ENCODE results near the gene PGBD5. TPM values are rescaled to one million over a fixed set of nuclear protein-coding genes. Genes with fewer than 3 reads are reported as not detected.

PGBD5 gene
- total and polyA plus RNA-seq, 3 donors from 2014 or later: 14.3 to 28.1 (median 16.0) TPM

DNA sequence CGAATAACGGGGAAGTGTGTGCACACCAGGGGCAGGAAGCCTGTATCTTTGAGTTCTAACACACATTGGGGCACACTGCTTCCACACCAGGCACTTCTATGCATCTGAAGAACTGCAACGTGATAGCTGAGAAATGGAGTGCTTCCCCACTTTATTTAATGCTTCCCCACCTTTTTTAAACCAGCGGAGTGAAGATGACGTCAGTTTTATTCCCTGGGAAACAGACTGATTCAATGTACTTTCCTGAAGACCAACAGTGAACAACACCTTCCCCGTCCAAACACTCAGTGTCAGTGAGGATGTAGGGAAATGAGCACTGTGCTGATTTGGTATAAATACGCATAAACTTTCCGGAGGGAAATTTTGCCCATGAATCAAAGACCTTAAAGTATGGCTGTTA is 87.1 kb downstream of the PGBD5 start:
- H3K9me3 ChIP-seq: no peaks in the 10 kb centered on the region
- TF ChIP-seq, protein P1, sequence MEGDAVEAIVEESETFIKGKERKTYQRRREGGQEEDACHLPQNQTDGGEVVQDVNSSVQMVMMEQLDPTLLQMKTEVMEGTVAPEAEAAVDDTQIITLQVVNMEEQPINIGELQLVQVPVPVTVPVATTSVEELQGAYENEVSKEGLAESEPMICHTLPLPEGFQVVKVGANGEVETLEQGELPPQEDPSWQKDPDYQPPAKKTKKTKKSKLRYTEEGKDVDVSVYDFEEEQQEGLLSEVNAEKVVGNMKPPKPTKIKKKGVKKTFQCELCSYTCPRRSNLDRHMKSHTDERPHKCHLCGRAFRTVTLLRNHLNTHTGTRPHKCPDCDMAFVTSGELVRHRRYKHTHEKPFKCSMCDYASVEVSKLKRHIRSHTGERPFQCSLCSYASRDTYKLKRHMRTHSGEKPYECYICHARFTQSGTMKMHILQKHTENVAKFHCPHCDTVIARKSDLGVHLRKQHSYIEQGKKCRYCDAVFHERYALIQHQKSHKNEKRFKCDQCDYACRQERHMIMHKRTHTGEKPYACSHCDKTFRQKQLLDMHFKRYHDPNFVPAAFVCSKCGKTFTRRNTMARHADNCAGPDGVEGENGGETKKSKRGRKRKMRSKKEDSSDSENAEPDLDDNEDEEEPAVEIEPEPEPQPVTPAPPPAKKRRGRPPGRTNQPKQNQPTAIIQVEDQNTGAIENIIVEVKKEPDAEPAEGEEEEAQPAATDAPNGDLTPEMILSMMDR (IDR thresholded peaks at IDR 0.05): no peak
- no peak for TF ChIP-seq POLR2A (IDR thresholded peaks at IDR 0.05)
- no peaks in the 10 kb centered on the region for H3K27me3 ChIP-seq
- 84 to 88% methylated on average over 8 of the region's 8 CpGs for WGBS, 2 donors
- H3K4me1 ChIP-seq: no peaks in the 10 kb centered on the region
- H3K27ac ChIP-seq: no peak overlapping the region
- DNase-seq: no peak
- H3K36me3 ChIP-seq (ENCODE audit: low read depth, missing control alignments): no peaks in the 10 kb centered on the region
- intact Hi-C loops (cut with DNase I; ENCODE audit: low total_unique reads): no loop called here
- H3K4me3 ChIP-seq: no peak overlapping the region

DNA sequence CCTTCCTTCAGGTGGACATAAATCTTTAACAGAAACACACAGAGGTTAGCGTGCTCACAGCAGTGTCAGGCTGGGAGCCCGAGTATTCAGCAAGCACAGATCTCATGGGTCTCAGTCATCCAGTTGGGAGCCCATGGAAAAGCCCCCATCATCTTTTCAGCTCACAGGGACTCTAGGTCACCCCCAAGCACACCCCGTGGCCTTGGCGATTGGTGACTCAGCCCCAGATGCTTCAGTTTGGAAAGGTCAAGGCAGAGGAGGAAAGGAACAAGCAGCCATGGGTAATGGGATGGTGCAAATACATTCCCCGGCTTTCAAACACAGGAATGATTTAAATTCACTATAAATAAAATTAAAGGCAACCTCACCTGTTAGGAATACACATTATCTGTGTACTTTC is 88.9 kb downstream of the PGBD5 start:
- intact Hi-C loops (cut with DNase I; ENCODE audit: low total_unique reads): no loop called here
- no peaks in the 10 kb centered on the region for H3K9me3 ChIP-seq
- no peak overlapping the region for H3K27ac ChIP-seq
- DNase-seq: no peak
- TF ChIP-seq, protein P1 (IDR thresholded peaks at IDR 0.05): no peak
- no peak for TF ChIP-seq POLR2A (IDR thresholded peaks at IDR 0.05)
- no peaks in the 10 kb centered on the region for H3K36me3 ChIP-seq (ENCODE audit: low read depth, missing control alignments)
- H3K4me1 ChIP-seq: no peaks in the 10 kb centered on the region
- WGBS, 2 donors: 70 to 85% methylated on average over 5 of the region's 5 CpGs
- H3K4me3 ChIP-seq: no peak overlapping the region
- no peaks in the 10 kb centered on the region for H3K27me3 ChIP-seq

DNA sequence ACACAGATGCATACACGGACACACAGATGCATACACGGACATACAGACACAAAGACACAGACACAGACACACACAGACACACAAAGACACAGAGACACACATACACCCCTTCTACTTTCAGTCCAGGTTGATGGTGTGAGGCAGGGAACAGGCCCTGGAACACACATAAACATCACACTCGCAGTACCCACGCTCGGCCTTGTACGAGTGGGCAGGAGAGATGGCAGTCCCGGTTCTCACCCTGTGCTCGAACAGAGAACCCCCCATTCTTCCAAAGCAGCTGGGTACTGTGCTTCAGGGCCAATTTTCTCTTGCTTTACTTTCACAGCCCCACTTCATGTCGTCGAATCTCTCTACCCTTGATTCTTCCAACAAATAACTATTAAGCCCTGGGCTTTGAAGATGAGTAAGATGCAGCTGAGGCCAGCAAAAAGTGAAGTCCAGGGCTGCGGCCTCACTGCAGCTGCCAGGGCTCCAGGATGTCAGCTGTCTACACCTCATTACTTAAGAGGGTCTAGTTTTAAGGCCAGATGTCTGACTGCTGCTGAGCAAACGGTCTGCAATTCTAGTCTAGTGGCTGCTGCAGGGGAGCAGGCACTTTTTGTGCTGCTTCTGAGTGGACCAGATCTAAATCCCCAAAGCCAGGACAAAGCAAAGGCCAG is 90.1 kb downstream of the PGBD5 start:
- no peaks in the 10 kb centered on the region for H3K27me3 ChIP-seq
- 76% methylated on average over 9 to 12 of the region's 12 CpGs for WGBS, 2 donors
- H3K27ac ChIP-seq: no peak overlapping the region
- no peaks in the 10 kb centered on the region for H3K4me1 ChIP-seq
- no peak for DNase-seq
- H3K4me3 ChIP-seq: no peak overlapping the region
- H3K36me3 ChIP-seq (ENCODE audit: low read depth, missing control alignments): no peaks in the 10 kb centered on the region
- TF ChIP-seq, protein P1 (IDR thresholded peaks at IDR 0.05): no peak
- TF ChIP-seq POLR2A (IDR thresholded peaks at IDR 0.05): no peak
- intact Hi-C loops (cut with DNase I; ENCODE audit: low total_unique reads): no loop called here
- H3K9me3 ChIP-seq: no peaks in the 10 kb centered on the region

DNA sequence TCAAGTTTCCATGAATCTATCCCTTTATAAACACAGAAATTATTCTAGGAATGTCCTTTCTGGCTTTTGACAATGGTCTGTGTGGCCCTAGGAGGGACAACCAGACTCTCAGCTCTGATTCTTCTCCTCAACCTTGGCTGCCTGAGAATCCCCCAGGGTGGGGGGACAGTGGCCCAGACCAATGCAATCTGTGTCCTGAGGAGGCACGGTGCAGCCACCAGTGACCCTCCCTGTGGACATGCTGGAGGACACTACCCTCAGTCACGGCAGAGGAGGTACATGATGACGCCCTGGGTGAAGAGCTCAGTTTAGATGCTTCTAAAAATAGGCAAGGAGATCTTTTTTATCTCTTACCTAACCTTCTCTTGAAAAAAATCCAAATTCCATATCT is 91.7 kb downstream of the PGBD5 start:
- 45 to 63% methylated on average over 3 of the region's 3 CpGs for WGBS, 2 donors

More for the DNA sequence above, 91.7 kb downstream of the PGBD5 start:
- H3K9me3 ChIP-seq: no peaks in the 10 kb centered on the region
- H3K4me3 ChIP-seq: no peak overlapping the region
- H3K27ac ChIP-seq: no peak overlapping the region
- no peak for DNase-seq
- H3K36me3 ChIP-seq (ENCODE audit: low read depth, missing control alignments): no peaks in the 10 kb centered on the region
- TF ChIP-seq POLR2A (IDR thresholded peaks at IDR 0.05): no peak
- TF ChIP-seq, protein P1 (IDR thresholded peaks at IDR 0.05): no peak
- H3K4me1 ChIP-seq: no peaks in the 10 kb centered on the region
- no peaks in the 10 kb centered on the region for H3K27me3 ChIP-seq
- intact Hi-C loops (cut with DNase I; ENCODE audit: low total_unique reads): no loop called here
